ENCODE data around the gene CCDC178. TPM values are rescaled to one million over a fixed set of nuclear protein-coding genes. Genes with fewer than 3 reads are reported as not detected.

Gene CCDC178
- total and polyA plus RNA-seq, 2 donors (not counting 1 experiment from before 2014, with no cell fraction given): 0.17 TPM; not detected in 1

- no peaks in the 10 kb centered on the region for H4K20me1 ChIP-seq (ENCODE audit: control insufficient read depth, extremely low read depth, insufficient read depth, low read length)
- no peaks in the 10 kb centered on the region for H3K36me3 ChIP-seq (ENCODE audit: control insufficient read depth, insufficient read depth, low read length)
- no peak overlapping the region for H3K4me2 ChIP-seq (ENCODE audit: extremely low read depth, insufficient read depth, low read length)
- H3K79me2 ChIP-seq (ENCODE audit: control insufficient read depth, insufficient read depth, low read length): no peaks in the 10 kb centered on the region
- no peaks in the 10 kb centered on the region for H3K27me3 ChIP-seq (ENCODE audit: control insufficient read depth, insufficient read depth, low read length)
- TF ChIP-seq CTCF (conservative IDR thresholded peaks at IDR 0.05 in 1 of 2, IDR thresholded peaks at IDR 0.05 in 1 of 2; ENCODE audit: low read depth in 1 of 2, low read length in 2 of 2) (no peak), EZH2 (IDR thresholded peaks at IDR 0.05; ENCODE audit: low read length, missing control alignments) (no peak)
- no peak overlapping the region for H3K4me3 ChIP-seq (replicated peaks in 1 of 4; ENCODE audit: control extremely low read depth in 1 of 4, insufficient read depth in 1 of 4, low read depth in 3 of 4, low read length in 4 of 4)
- no peak overlapping the region for H3K9ac ChIP-seq (ENCODE audit: insufficient read depth, low read length)
- DNase-seq (ENCODE audit: low read depth in 2 of 2): no peak
- no peaks in the 10 kb centered on the region for H3K4me1 ChIP-seq (ENCODE audit: control insufficient read depth, extremely low read depth, insufficient read depth, low read length)
- H3K27ac ChIP-seq (ENCODE audit: insufficient read depth, low read length): no peak overlapping the region
- no peaks in the 10 kb centered on the region for H3K9me3 ChIP-seq (ENCODE audit: control insufficient read depth, insufficient read depth, low read depth, low read length)
- no peak overlapping the region for H2AFZ ChIP-seq (ENCODE audit: low read length)
Observed at GRCh38 chr18:32902568-32903330, 537.8 kb downstream of the CCDC178 start.

GRCh38 chr18:32899819-32900218 lies 540.7 kb downstream of the CCDC178 start:
- H3K27ac ChIP-seq (ENCODE audit: insufficient read depth, low read length): no peak overlapping the region
- no peaks in the 10 kb centered on the region for H3K79me2 ChIP-seq (ENCODE audit: control insufficient read depth, insufficient read depth, low read length)
- no peak overlapping the region for H3K4me3 ChIP-seq (replicated peaks in 1 of 4; ENCODE audit: control extremely low read depth in 1 of 4, insufficient read depth in 1 of 4, low read depth in 3 of 4, low read length in 4 of 4)
- TF ChIP-seq CTCF (conservative IDR thresholded peaks at IDR 0.05 in 1 of 2, IDR thresholded peaks at IDR 0.05 in 1 of 2; ENCODE audit: low read depth in 1 of 2, low read length in 2 of 2) (peak in 1 of 2 donors; percentile 38), EZH2 (IDR thresholded peaks at IDR 0.05; ENCODE audit: low read length, missing control alignments) (no peak)
- no peaks in the 10 kb centered on the region for H3K9me3 ChIP-seq (ENCODE audit: control insufficient read depth, insufficient read depth, low read depth, low read length)
- H4K20me1 ChIP-seq (ENCODE audit: control insufficient read depth, extremely low read depth, insufficient read depth, low read length): no peaks in the 10 kb centered on the region
- H3K27me3 ChIP-seq (ENCODE audit: control insufficient read depth, insufficient read depth, low read length): no peaks in the 10 kb centered on the region
- H3K36me3 ChIP-seq (ENCODE audit: control insufficient read depth, insufficient read depth, low read length): no peaks in the 10 kb centered on the region
- DNase-seq (ENCODE audit: low read depth in 2 of 2): peak in 1 of 2 donors; percentile 38
- H3K9ac ChIP-seq (ENCODE audit: insufficient read depth, low read length): no peak overlapping the region
- no peak overlapping the region for H3K4me2 ChIP-seq (ENCODE audit: extremely low read depth, insufficient read depth, low read length)
- H3K4me1 ChIP-seq (ENCODE audit: control insufficient read depth, extremely low read depth, insufficient read depth, low read length): no peaks in the 10 kb centered on the region
- H2AFZ ChIP-seq (ENCODE audit: low read length): no peak overlapping the region

- Histone ChIP-seq H3K36me3 (ENCODE audit: control insufficient read depth, insufficient read depth, low read length) (no peaks in the 10 kb centered on the region), H3K79me2 (ENCODE audit: control insufficient read depth, insufficient read depth, low read length) (no peaks in the 10 kb centered on the region), H3K4me3 (replicated peaks in 1 of 4; ENCODE audit: control extremely low read depth in 1 of 4, insufficient read depth in 1 of 4, low read depth in 3 of 4, low read length in 4 of 4) (no peak overlapping the region), H4K20me1 (ENCODE audit: control insufficient read depth, extremely low read depth, insufficient read depth, low read length) (no peaks in the 10 kb centered on the region), H3K4me2 (ENCODE audit: extremely low read depth, insufficient read depth, low read length) (no peak overlapping the region), H3K4me1 (ENCODE audit: control insufficient read depth, extremely low read depth, insufficient read depth, low read length) (no peaks in the 10 kb centered on the region), H3K9ac (ENCODE audit: insufficient read depth, low read length) (no peak overlapping the region), H3K9me3 (ENCODE audit: control insufficient read depth, insufficient read depth, low read depth, low read length) (no peaks in the 10 kb centered on the region), H3K27ac (ENCODE audit: insufficient read depth, low read length) (no peak overlapping the region), H3K27me3 (ENCODE audit: control insufficient read depth, insufficient read depth, low read length) (no peaks in the 10 kb centered on the region), H2AFZ (ENCODE audit: low read length) (no peak overlapping the region)
- no peak for TF ChIP-seq CTCF (conservative IDR thresholded peaks at IDR 0.05 in 1 of 2, IDR thresholded peaks at IDR 0.05 in 1 of 2; ENCODE audit: low read depth in 1 of 2, low read length in 2 of 2)
- TF ChIP-seq EZH2 (IDR thresholded peaks at IDR 0.05; ENCODE audit: low read length, missing control alignments): no peak
- DNase-seq (ENCODE audit: low read depth in 2 of 2): peak; percentile 25 to 77
Observed at GRCh38 chr18:32896776-32897547, 543.6 kb downstream of the CCDC178 start.
